PFSK-1 (cell line): Measurements from ENCODE around the gene EVA1A.

Source experiments
- POLR2AphosphoS5 ChIP-seq: IDR thresholded peaks from 2 replicates; pipeline ENCODE4 v1.6.1; 2012; ENCODE audit warnings: low read depth, mild to moderate bottlenecking, control low read depth, low read length, moderate library complexity
- REST ChIP-seq, 2 experiments: IDR thresholded peaks; 2 replicates each; pipeline versions ENCODE4 v1.6.1 to v1.8.0; 2011 to 2012; ENCODE audit warnings: low read depth in 2 of 2, low read length in 2 of 2, control low read depth in 1 of 2, inconsistent platforms in 1 of 2, mild to moderate bottlenecking in 1 of 2, moderate library complexity in 1 of 2; ENCODE audit not compliant: insufficient read depth in 1 of 2
- SIN3A ChIP-seq: IDR thresholded peaks from 2 replicates; pipeline ENCODE4 v1.6.1; 2012; ENCODE audit warnings: mild to moderate bottlenecking, low read length, moderate library complexity, borderline replicate concordance; ENCODE audit not compliant: insufficient read depth

GRCh38 chr2:75525434-75526310 is 35.1 kb downstream of the EVA1A start:
- TF ChIP-seq SIN3A (no peak), REST (IDR thresholded peaks at IDR 0.05; ENCODE audit: insufficient read depth in 1 of 2, low read depth in 2 of 2, low read length in 2 of 2) (no peak), POLR2AphosphoS5 (no peak)
